K562 (cell line): ENCODE measurements around the gene SUPT3H. TPM values are rescaled to one million over a fixed set of nuclear protein-coding genes. Genes with fewer than 3 reads are reported as not detected.

ENCODE experiments used
- ATAC-seq: fragments of 200-7000 bp; cut with Tn5 transposase; 3 replicates; pipeline ENCODE4 v1.9.1; 2020; ENCODE audit warnings: moderate library complexity
- BruUV-seq: library from RNA; stranded (reverse); fragments of 400-500 nt; replicated peaks from 2 replicates; lab custom pipeline; 2021; lab: Mats Ljungman, UMichigan
- CTCF ChIA-PET: fragments of 300-600 bp; formaldehyde crosslinking; extraction: SDS; loops from one replicate; lab custom pipeline; 2021; ENCODE audit warnings: low intra/inter-chr PET ratio; lab: Yijun Ruan, JAX
- POLR2A ChIA-PET: fragments of 300-600, 350-650 bp; sonication (Branson Sonifier 250); formaldehyde crosslinking; extraction: SDS; loops from one replicate; lab custom pipeline; 2021; ENCODE audit warnings: antibody characterized with exemption, inconsistent platforms; lab: Yijun Ruan, JAX
- DNase-seq, 4 experiments: peaks; one replicate each; pipeline versions ENCODE4 v3.0.0 to v3.0.0-alpha.2; 2011 to 2018; ENCODE audit warnings: low spot score in 3 of 4, mixed read lengths in 3 of 4; ENCODE audit errors: extremely low read depth in 1 of 4
- FAIRE-seq: peaks from 2 replicates; lab custom pipeline; 2011; peaks lifted over from hg19 to GRCh38; lab: Jason Lieb, UNC
- H2AFZ ChIP-seq: 2 replicates; pipeline ENCODE4 v1.6.0; 2011; ENCODE audit warnings: low read depth, low read length, control low read depth, inconsistent platforms
- H3K27ac ChIP-seq: fragments of 200-600 bp; 3 replicates; pipeline ENCODE4 v1.8.0; 2011; ENCODE audit warnings: low read depth, mild to moderate bottlenecking, control low read depth, inconsistent platforms, low read length, moderate library complexity, mixed read lengths; ENCODE audit errors: extremely low read depth
- H3K27me3 ChIP-seq, 2 experiments: fragments of 300-600 bp in 1 of 2; 2 replicates in 1 of 2; 3 replicates in 1 of 2; pipeline versions ENCODE4 v1.6.0 to v1.8.0; 2011; ENCODE audit warnings: inconsistent platforms in 2 of 2, low read length in 2 of 2, mild to moderate bottlenecking in 1 of 2, mixed read lengths in 1 of 2, moderate library complexity in 1 of 2; ENCODE audit not compliant: control insufficient read depth in 2 of 2, insufficient read depth in 2 of 2
- H3K36me3 ChIP-seq: fragments of 300-600 bp; 3 replicates; pipeline ENCODE4 v1.8.0; 2011; ENCODE audit warnings: mild to moderate bottlenecking, low read length, inconsistent platforms; ENCODE audit not compliant: control insufficient read depth, insufficient read depth
- H3K4me1 ChIP-seq, 2 experiments: fragments of 200-600 bp in 1 of 2; replicated peaks in 1 of 2; 2 replicates in 1 of 2; 3 replicates in 1 of 2; pipeline versions ENCODE4 v1.5.1 to v1.8.0; 2011; ENCODE audit warnings: inconsistent platforms in 2 of 2, low read length in 2 of 2, mild to moderate bottlenecking in 1 of 2, mixed read lengths in 1 of 2, moderate library complexity in 1 of 2; ENCODE audit not compliant: control insufficient read depth in 2 of 2, insufficient read depth in 2 of 2
- H3K4me2 ChIP-seq: 2 replicates; pipeline ENCODE4 v1.6.1; 2011; ENCODE audit warnings: low read length, control low read depth, inconsistent platforms, mixed read lengths; ENCODE audit not compliant: insufficient read depth
- H3K4me3 ChIP-seq: fragments of 200-600 bp; sonication (generic), shearing (Covaris generic); 2 replicates; pipeline ENCODE4 v1.5.1; 2016; ENCODE audit warnings: control low read depth, inconsistent platforms
- H3K79me2 ChIP-seq: fragments of 200-600 bp; 3 replicates; pipeline ENCODE4 v1.8.0; 2011; ENCODE audit warnings: low read length, inconsistent platforms; ENCODE audit not compliant: control insufficient read depth, insufficient read depth
- H3K9ac ChIP-seq, 2 experiments: 2 replicates each; pipeline versions ENCODE4 v1.6.0 to v1.6.1; 2011; ENCODE audit warnings: low read depth in 2 of 2, low read length in 2 of 2, control low read depth in 1 of 2, inconsistent platforms in 1 of 2, mild to moderate bottlenecking in 1 of 2, mixed read lengths in 1 of 2; ENCODE audit not compliant: insufficient read depth in 1 of 2
- H3K9me1 ChIP-seq: one replicate; pipeline ENCODE4 v1.6.0; 2011; ENCODE audit warnings: inconsistent platforms, mild to moderate bottlenecking, low read length, moderate library complexity; ENCODE audit not compliant: control insufficient read depth, insufficient read depth
- H3K9me3 ChIP-seq: replicated peaks from 2 replicates; pipeline ENCODE4 v1.5.1; 2011; ENCODE audit warnings: low read depth, low read length, inconsistent platforms; ENCODE audit not compliant: control insufficient read depth, insufficient read depth
- H4K20me1 ChIP-seq: replicated peaks from 2 replicates; pipeline ENCODE4 v1.6.1; 2011; ENCODE audit warnings: low read length, inconsistent platforms, mixed read lengths; ENCODE audit not compliant: control insufficient read depth, insufficient read depth
- BRCA1 ChIP-seq, 2 experiments: fragments of 450-650 bp in 1 of 2; sonication (generic) in 1 of 2; formaldehyde crosslinking in 1 of 2; IDR thresholded peaks; 2 replicates each; pipeline versions ENCODE4 v1.5.0 to v1.6.1; 2017 to 2020; ENCODE audit warnings: mild to moderate bottlenecking in 1 of 2, missing genetic modification reagents in 1 of 2
- DDX20 ChIP-seq: fragments of 450-650 bp; IDR thresholded peaks from 2 replicates; pipeline ENCODE4 v1.6.1; 2016; ENCODE audit warnings: missing genetic modification characterization, low read depth, mild to moderate bottlenecking, missing compliant biosample characterization, moderate library complexity
- FOXK1 ChIP-seq: sonication (generic); formaldehyde crosslinking; IDR thresholded peaks from 2 replicates; pipeline ENCODE4 v1.8.0; 2022; ENCODE audit warnings: missing genetic modification reagents, mild to moderate bottlenecking, borderline replicate concordance
- IRF2 ChIP-seq: sonication (generic); formaldehyde crosslinking; IDR thresholded peaks from 2 replicates; pipeline ENCODE4 v1.8.1; 2022; ENCODE audit warnings: mild to moderate bottlenecking, missing genetic modification reagents
- NCOA6 ChIP-seq: fragments of 450-650 bp; IDR thresholded peaks from 2 replicates; pipeline ENCODE4 v1.6.1; 2017; ENCODE audit warnings: mild to moderate bottlenecking
- SRSF9 ChIP-seq: fragments of 200-400 bp; formaldehyde crosslinking; IDR thresholded peaks from 2 replicates; pipeline ENCODE4 v1.6.1; 2017; ENCODE audit warnings: low read depth, low read length, borderline replicate concordance
- ZBTB2 ChIP-seq: fragments of 450-650 bp; IDR thresholded peaks from 2 replicates; pipeline ENCODE4 v1.6.1; 2016; ENCODE audit warnings: antibody characterized with exemption
- ZHX1 ChIP-seq: fragments of 150-350 bp; conservative IDR thresholded peaks from 2 replicates; pipeline ENCODE4 v1.6.1; 2014; ENCODE audit warnings: low read length
- ZNF175 ChIP-seq: fragments of 200-800 bp; sonication (Bioruptor generic); IDR thresholded peaks from 2 replicates; pipeline ENCODE4 v1.6.1; 2016; ENCODE audit warnings: low read depth, mild to moderate bottlenecking, missing genetic modification characterization, missing compliant biosample characterization
- ZNF23 ChIP-seq: fragments of 250-450 bp; sonication (Bioruptor Pico); IDR thresholded peaks from 2 replicates; pipeline ENCODE4 v1.4.0; 2020; ENCODE audit warnings: mild to moderate bottlenecking
- ZNF609 ChIP-seq: sonication (generic); formaldehyde crosslinking; IDR thresholded peaks from 2 replicates; pipeline ENCODE4 v1.8.1; 2023; ENCODE audit warnings: missing genetic modification reagents, mild to moderate bottlenecking, borderline replicate concordance
- WGBS: fragments of 100-300 bp; shearing (Covaris generic); methylation state at CpG from one replicate; pipeline ENCODE4 v1.1.6; 2016; ENCODE audit warnings: low coverage, mixed read lengths; ENCODE audit not compliant: insufficient coverage; ENCODE audit errors: missing lambda C conversion rate; 5-methylcytosine and 5-hydroxymethylcytosine counted together
- in situ Hi-C: fragments of 300-500 bp; cut with MboI; formaldehyde crosslinking; loops from 4 replicates; pipeline ENCODE4 v1.15.0; 2018; ENCODE audit warnings: inconsistent platforms, mixed read lengths
- intact Hi-C: fragments of 100-400 bp; cut with micrococcal nuclease; formaldehyde crosslinking; loops from 2 replicates; pipeline ENCODE4 v1.14.2; 2022
- polyA plus RNA-seq, 8 experiments: library from polyadenylated mRNA; depleted of rRNA in 4 of 8; stranded (reverse) in 5 of 8; unstranded in 3 of 8; fragments of >200 nt; fragmentation: Nextera tagmentation in 2 of 8; fragmentation: Illumina TruSeq in 1 of 8; extraction: Ambion mirVana in 2 of 8; extraction: Trizol in 1 of 8; gene quantifications; 2 replicates each; pipeline versions ENCODE4 v1.2.1 to v1.2.3, GENCODE V29; 2011 to 2014; ENCODE audit warnings: inconsistent platforms in 1 of 8, missing spikeins in 1 of 8
- total RNA-seq, 7 experiments: library from RNA; depleted of rRNA in 6 of 7; stranded (reverse); fragments of >200 nt in 6 of 7; fragmentation: Illumina TruSeq in 2 of 7; extraction: Trizol in 2 of 7; gene quantifications; 2 replicates each; pipeline versions ENCODE4 v1.2.1 to v1.2.3, GENCODE V29; 2011 to 2021; ENCODE audit warnings: low replicate concordance in 1 of 7

Gene SUPT3H
- total and polyA plus RNA-seq, 9 of the 15 experiments (the other 6 are each of a cell fraction or from before 2014, with no cell fraction given): 7.2 to 16.3 (median 11.9) TPM

- intact Hi-C loops (no loop called here), in situ Hi-C loops (no loop called here)
- no peak for FAIRE-seq
- H3K9me1 ChIP-seq: no peaks in the 10 kb centered on the region
- no peaks in the 10 kb centered on the region for H3K27me3 ChIP-seq
- no peak overlapping the region for H3K27ac ChIP-seq
- no peak overlapping the region for H2AFZ ChIP-seq
- no peak for DNase-seq
- no peak overlapping the region for H3K4me3 ChIP-seq
- H3K4me1 ChIP-seq: peaks cover 0 to 12% of the 10 kb centered on the region in 2 experiments; a peak in 3 of 5 replicates
- TF ChIP-seq ZBTB2 (no peak), IRF2 (CRISPR knock-in tag) (no peak), SRSF9 (no peak), BRCA1 (IDR thresholded peaks at IDR 0.05) (no peak), BRCA1 (CRISPR knock-in tag; IDR thresholded peaks at IDR 0.05) (no peak), NCOA6 (no peak), DDX20 (no peak), ZNF609 (CRISPR knock-in tag) (no peak), ZHX1 (no peak), ZNF23 (no peak), ZNF175 (CRISPR knock-in tag) (no peak), FOXK1 (no peak)
- no peaks in the 10 kb centered on the region for H3K9me3 ChIP-seq
- CTCF ChIA-PET: no interaction called here
- H4K20me1 ChIP-seq: no peaks in the 10 kb centered on the region
- no peaks in the 10 kb centered on the region for H3K36me3 ChIP-seq
- H3K4me2 ChIP-seq: no peak overlapping the region
- POLR2A ChIA-PET: no interaction called here
- WGBS: 7% methylated on average over 1 of the region's 1 CpG
- H3K79me2 ChIP-seq: no peaks in the 10 kb centered on the region
- no peak overlapping the region for H3K9ac ChIP-seq
- no peak for ATAC-seq
- no TSS peak for BruUV-seq
These were observed 332.5 kb downstream of the SUPT3H start for GRCh38 chr6:45045253-45045601.
